ENCODE measurements around the gene HOXD9.

Gene HOXD9

DNA sequence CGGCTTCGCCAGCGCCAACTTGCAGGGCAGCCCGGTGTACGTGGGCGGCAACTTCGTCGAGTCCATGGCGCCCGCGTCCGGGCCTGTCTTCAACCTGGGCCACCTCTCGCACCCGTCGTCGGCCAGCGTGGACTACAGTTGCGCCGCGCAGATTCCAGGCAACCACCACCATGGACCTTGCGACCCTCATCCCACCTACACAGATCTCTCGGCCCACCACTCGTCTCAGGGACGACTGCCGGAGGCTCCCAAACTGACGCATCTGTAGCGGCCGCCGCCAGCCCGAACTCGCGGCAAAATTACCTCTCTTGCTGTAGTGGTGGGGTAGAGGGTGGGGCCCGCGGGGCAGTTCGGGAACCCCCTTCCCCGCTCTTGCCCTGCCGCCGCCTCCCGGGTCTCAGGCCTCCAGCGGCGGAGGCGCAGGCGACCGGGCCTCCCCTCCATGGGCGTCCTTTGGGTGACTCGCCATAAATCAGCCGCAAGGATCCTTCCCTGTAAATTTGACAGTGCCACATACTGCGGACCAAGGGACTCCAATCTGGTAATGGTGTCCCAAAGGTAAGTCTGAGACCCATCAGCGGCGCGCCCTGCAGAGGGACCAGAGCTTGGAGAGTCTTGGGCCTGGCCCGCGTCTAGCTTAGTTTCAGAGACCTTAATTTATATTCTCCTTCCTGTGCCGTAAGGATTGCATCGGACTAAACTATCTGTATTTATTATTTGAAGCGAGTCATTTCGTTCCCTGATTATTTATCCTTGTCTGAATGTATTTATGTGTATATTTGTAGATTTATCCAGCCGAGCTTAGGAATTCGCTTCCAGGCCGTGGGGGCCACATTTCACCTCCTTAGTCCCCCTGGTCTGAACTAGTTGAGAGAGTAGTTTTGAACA lies 49.7 kb downstream of the HOXD9 start:
- no peak for DNase-seq

DNA sequence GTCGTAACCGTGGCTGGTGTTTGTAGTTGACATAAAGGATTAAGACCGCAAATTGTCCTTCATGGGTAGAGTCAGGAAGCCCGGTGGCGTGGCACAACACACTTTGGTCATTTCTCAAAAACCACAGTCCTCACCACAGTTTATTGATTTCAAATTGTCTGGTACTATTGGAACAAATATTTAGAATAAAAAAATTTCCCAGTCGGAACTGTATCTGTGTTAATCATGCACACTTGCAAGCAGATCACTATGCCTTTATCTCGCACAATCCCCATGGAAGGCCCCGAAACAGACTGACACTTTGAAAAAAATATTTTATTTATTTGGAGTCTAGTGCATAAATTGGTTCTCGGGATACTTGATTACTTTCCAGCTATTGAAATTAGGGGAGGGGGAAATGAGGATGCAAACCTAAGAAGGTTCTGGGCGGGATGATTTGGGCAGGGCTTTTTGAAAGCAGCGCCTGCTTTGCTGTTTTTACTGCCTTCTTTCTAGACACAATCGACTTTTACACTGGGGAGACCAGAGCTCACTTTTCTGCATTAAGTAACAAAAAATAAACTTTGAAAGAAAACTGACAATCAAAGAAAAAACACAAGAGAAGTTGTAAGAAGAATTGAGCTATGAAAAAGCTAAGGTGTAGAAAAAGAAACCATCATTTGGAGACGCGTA lies 50.5 kb downstream of the HOXD9 start:
- no peak for DNase-seq

DNA sequence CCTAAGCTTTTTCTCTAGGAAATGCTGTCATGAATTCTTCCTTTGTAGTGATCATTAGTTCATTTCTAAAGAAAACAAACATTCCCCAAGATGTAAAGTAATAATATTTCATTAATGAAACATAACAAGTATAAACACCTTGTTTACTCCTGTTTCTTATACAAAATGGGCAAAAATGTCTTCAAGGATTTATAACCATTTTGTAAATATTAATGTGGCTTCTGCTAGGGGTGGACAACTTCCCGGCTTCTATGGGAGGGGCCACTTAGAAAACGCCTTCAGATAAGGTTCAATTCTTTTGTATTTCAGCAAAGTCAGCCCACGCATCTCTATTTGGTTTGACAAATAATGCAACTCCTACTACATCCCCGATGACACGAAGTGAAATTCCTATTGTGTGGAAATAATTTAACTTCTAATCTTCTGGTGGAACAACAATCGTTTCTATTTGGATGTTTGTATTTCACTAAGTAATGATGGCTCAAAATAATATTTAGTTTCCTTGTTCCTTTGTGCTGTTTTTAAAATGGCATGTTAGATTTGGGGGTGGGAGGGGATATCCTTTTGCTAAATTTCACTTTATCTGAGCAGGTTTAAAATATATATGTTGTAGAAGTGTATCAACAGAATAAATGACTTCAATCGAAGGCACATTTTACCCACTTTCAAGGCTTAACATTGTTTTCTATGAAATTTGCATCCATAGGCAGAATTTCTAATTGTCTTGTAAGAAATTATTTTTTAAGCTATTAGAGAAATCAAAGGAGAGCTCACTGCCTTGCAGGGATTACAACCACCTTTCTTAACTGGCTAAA lies 51.3 kb downstream of the HOXD9 start:
- no peak for DNase-seq

DNA sequence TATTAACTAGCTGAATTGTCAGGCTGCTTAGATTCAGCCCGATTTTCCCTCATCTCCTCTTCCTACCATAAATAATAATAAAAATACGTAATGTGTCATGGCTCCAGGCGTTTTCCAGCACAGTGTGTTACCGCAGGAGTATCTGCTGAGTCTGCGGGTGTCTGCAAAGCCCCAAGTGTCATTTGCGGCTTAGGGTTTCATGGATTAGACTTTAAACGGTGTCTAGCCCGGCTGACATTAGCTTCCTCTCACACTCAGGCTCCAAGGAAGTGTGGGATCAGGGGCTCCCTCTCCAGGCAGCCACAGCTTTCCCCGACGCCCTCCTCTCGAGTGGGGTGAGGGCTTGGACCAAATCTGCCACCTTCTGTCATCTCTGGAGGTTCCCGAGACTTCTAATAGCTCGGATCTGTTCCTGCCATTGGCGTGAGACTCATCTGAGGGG lies 51.9 kb downstream of the HOXD9 start:
- no peak for DNase-seq
